HG02571 (cell line): ENCODE measurements around the gene PTBP3.
"Not testable (repeated sequence)": the region's sequence is repeated elsewhere in the genome, so short reads cannot be mapped to it uniquely, and the experiment has no call there.

Source experiments
- ATAC-seq: cut with Tn5 transposase; IDR thresholded peaks from one replicate; pipeline ENCODE4 v1.9.1; 2021; ENCODE audit warnings: mild to moderate bottlenecking, moderate library complexity; ENCODE audit not compliant: unreplicated experiment

Gene PTBP3

GRCh38 chr9:112325127-112325526 is 8.3 kb downstream of the PTBP3 start:
- no peak for ATAC-seq

- no peak for ATAC-seq
Observed at GRCh38 chr9:112323378-112323854, 10.0 kb downstream of the PTBP3 start.

GRCh38 chr9:112322701-112323377 is 10.6 kb downstream of the PTBP3 start:
- no peak for ATAC-seq

- no peak for ATAC-seq
Observed at GRCh38 chr9:112316258-112316943, 17.0 kb downstream of the PTBP3 start.

DNA sequence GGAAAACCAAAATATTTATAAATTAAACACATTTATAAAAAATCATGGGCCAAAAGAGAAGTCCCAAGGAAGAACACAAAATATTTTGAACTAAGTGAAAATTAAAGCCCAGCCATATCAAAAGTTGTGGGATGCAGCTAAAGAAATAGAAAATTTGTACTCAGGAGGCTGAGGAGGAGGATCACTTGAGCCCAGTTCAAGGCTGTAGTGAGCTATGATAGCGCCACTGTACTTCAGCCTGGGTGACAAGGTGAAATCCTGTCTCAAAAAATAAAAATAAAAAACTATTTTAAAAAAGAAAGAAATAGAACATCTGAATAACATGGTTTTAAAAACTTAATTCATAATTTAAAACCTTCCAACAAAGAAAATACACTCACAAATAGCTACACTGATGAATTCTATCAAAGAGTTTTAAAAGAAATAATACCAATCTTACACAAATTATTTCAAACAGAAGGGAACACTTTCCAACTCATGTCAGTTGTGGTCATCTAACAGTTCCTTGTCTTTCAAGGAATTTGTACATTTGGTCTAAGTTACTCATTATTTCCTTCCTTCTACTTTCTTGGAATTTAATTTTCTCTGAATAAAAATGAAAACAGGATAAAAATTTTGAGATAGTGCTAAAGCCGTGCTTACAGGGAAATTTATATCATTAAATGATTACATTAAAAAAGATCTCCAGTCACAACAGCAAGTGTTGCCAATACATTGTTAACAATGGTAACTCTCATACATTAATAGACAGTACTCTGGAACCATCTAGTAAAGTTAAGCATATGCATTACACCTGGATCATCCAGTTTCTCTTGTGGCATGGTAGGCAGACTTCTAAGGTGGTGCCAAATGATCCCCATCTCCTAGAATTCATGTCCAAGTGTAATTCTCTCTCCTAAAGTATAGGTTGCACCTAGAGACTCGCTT is 17.8 kb downstream of the PTBP3 start:
- no peak for ATAC-seq

DNA sequence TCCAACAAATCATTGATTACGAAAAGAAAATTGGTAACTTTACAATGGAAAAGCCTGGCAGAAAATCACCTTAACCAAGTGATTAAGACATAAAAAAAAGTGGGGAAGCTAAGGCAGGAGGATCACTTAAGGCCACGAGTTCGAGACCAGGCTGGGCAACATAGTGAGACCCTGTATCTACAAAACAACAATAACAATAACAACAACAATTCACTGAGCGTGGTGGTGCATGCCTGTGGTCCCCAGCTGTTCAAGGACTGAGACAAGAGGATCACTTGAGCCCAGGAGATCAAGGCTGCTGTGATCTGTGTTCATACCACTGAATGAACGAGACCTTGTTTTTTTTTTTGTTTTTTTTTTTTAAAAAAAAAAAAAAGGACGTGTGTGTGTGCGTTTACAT is 21.3 kb downstream of the PTBP3 start:
- no peak for ATAC-seq

- ATAC-seq = no peak
Observed at GRCh38 chr9:112311497-112311896, 21.9 kb downstream of the PTBP3 start.

DNA sequence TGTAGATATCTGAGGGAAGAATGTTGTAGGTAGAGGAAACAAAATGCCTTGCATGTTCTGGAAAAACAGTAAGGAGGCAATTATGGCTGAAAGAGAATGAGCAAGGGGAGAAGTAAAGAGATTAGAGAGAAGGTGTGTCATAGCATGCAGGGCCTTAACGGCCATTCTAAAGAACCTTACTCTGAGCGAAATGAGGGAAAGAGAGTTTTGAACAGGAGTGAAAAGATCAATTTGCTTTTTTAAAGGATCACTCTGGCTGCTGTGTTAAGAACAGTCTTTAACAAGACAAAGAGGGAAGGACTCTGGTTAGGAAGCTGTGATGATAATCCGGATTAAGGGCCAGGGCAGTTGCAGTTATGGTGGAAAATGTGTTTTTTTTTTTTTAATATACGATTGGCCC is 22.6 kb downstream of the PTBP3 start:
- no peak for ATAC-seq

GRCh38 chr9:112308588-112308987 is 24.8 kb downstream of the PTBP3 start:
- no peak for ATAC-seq

- ATAC-seq = no peak
Observed at GRCh38 chr9:112301420-112301819, 32.0 kb downstream of the PTBP3 start.

DNA sequence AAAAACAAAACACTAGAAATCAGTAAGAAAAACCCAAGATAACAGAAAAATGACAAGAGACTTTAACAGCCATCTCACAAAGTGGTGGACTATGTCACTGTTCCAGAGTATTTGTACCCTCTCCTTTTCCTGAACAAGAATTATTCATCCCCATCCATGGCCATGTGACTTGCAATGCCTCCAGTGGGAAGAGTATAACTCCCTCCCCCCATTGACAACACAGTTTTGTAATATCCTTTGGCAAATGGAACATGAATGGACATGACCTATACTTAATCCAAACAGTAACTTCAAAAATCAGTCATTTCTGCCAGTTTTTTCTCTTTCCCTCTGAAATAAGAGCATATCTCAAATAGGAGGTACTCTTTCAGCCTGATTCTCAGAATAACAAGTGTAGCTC is 33.9 kb downstream of the PTBP3 start:
- no peak for ATAC-seq

- ATAC-seq = no peak
Observed at GRCh38 chr9:112296929-112297328, 36.5 kb downstream of the PTBP3 start.

GRCh38 chr9:112295174-112295573 is 38.2 kb downstream of the PTBP3 start:
- no peak for ATAC-seq

GRCh38 chr9:112288029-112288428 is 45.4 kb downstream of the PTBP3 start:
- no peak for ATAC-seq

DNA sequence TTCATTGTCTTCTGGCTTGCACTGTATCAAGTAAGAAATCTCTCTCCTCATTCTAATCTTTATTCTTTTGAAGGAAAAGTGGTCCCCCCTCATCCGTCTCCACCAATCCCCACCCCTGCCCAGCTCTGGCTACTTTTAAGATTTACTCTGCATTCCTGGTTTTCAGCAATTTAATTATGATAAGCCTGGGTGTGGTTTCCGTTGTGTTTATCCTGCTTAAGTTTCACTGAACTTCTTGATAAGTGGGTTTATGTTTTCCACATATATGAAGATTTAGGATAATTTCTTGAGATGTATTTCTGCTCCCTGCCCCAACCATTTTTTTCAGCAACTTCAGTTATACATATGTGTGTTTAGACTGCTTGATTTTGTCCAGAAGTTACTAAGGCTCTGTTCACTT is 46.5 kb downstream of the PTBP3 start:
- ATAC-seq = no peak

GRCh38 chr9:112285056-112285455 is 48.4 kb downstream of the PTBP3 start:
- no peak for ATAC-seq

- ATAC-seq = no peak
Observed at GRCh38 chr9:112283582-112284253, 49.7 kb downstream of the PTBP3 start.

DNA sequence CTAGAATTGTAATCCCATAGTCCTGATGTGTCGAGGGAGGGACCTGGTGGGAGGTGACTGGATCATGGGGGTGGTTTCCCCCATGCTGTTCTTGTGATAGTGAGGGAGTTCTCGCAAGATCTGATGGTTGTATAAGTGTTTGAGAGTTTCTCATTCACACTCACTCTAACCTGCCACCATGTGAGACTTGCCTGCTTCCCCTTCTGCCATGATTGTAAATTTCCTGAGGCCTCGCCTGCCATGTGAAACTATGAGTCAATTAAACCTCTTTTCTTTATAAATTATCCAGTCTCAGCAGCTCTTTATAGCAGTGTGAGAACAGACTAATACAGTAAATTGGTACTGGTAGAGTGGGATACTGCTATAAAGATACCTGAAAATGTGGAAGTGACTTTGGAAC is 50.6 kb downstream of the PTBP3 start:
- ATAC-seq = not testable (repeated sequence)

DNA sequence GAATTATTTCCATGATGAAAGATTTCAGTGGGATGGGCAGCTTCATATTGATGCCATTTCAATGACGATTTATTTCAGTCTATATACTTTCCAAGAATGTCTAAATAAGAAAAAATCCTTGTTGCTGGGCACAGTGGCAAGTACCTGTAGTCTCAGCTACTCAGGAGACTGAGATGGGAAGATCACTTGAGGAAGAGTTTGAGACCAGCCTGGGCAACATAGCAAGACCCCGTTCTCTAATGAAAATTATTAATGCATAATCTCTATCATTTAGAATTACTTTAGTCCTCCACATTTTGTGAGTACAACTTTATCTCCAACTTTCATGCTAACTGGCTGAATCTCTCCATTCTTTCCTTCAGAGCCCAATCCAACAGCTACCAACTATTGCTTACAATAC is 52.5 kb downstream of the PTBP3 start:
- no peak for ATAC-seq

- no peak for ATAC-seq
Observed at GRCh38 chr9:112279501-112279900, 53.9 kb downstream of the PTBP3 start.

DNA sequence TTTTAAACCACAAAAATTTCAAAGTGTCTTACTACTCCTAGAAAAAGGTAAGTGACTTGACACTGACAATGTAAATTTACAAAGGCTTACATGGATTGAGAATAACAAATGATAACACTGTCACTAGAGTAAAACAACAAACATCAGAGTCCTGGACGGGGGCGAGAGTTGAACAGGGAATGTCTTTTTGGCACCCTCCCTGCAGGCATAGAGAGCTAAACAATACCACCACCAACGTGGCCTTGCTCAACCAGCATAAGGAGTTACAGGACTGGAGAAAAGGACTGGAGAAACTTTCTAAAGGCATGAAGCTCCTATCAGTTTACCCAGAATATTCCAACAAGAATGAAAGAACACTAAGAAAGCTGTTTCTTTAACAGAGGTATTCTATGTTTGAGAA is 55.3 kb downstream of the PTBP3 start:
- no peak for ATAC-seq
